Caco-2 (cell line): ENCODE results near the gene PRDM13. TPM values are rescaled to one million over a fixed set of nuclear protein-coding genes. Genes with fewer than 3 reads are reported as not detected.

Experiments
- BruUV-seq: library from RNA; stranded (reverse); fragments of 400-500 nt; replicated peaks from 2 replicates; lab custom pipeline; 2021; lab: Mats Ljungman, UMichigan
- CTCF ChIA-PET: fragments of 300-600 bp; sonication (Branson Sonifier 250); formaldehyde crosslinking; loops from one replicate; lab custom pipeline; 2022; ENCODE audit warnings: antibody characterized with exemption; lab: Charles Lee
- POLR2A ChIA-PET: fragments of 300-600 bp; sonication (Branson Sonifier 250); formaldehyde crosslinking; loops from one replicate; lab custom pipeline; 2022; ENCODE audit warnings: antibody characterized with exemption; lab: Charles Lee
- DNase-seq, 2 experiments: peaks; one replicate each; pipeline versions ENCODE4 v3.0.0 to v3.0.0-alpha.2; 2020 to 2022
- H3K27me3 ChIP-seq: replicated peaks from 2 replicates; pipeline ENCODE4 v1.6.0; 2011; ENCODE audit warnings: low read length; ENCODE audit not compliant: control insufficient read depth, insufficient read depth
- H3K36me3 ChIP-seq: 2 replicates; pipeline ENCODE4 v1.5.1; 2011; ENCODE audit warnings: low read length; ENCODE audit not compliant: control insufficient read depth, insufficient read depth
- H3K4me1 ChIP-seq: fragments of 250-450 bp; sonication (Bioruptor Pico); 2 replicates; pipeline ENCODE4 v1.5.1; 2020; ENCODE audit warnings: mild to moderate bottlenecking
- H3K4me3 ChIP-seq: 2 replicates; pipeline ENCODE4 v1.5.1; 2011; ENCODE audit warnings: low read depth, mild to moderate bottlenecking, control low read depth, low read length
- H3K9me3 ChIP-seq: fragments of 250-450 bp; sonication (Bioruptor Pico); 2 replicates; pipeline ENCODE4 v1.5.1; 2020; ENCODE audit warnings: mild to moderate bottlenecking, moderate library complexity
- H3K27ac Mint-ChIP-seq: one replicate; pipeline ENCODE4 v1.8.0; 2022; ENCODE audit warnings: mixed read lengths; ENCODE audit not compliant: unreplicated experiment
- H3K27me3 Mint-ChIP-seq: one replicate; pipeline ENCODE4 v1.8.0; 2022; ENCODE audit warnings: mixed read lengths; ENCODE audit not compliant: insufficient read depth, unreplicated experiment
- H3K36me3 Mint-ChIP-seq: one replicate; pipeline ENCODE4 v1.8.0; 2022; ENCODE audit warnings: mild to moderate bottlenecking, mixed read lengths; ENCODE audit not compliant: insufficient read depth, unreplicated experiment
- H3K4me1 Mint-ChIP-seq: one replicate; pipeline ENCODE4 v1.8.0; 2022; ENCODE audit warnings: low read depth, mixed read lengths; ENCODE audit not compliant: unreplicated experiment
- H3K4me3 Mint-ChIP-seq: one replicate; pipeline ENCODE4 v1.8.0; 2022; ENCODE audit warnings: mild to moderate bottlenecking, moderate library complexity, mixed read lengths; ENCODE audit not compliant: unreplicated experiment
- H3K9me3 Mint-ChIP-seq: one replicate; pipeline ENCODE4 v1.8.0; 2022; ENCODE audit warnings: mixed read lengths; ENCODE audit not compliant: unreplicated experiment
- intact Hi-C: fragments of 100-400 bp; cut with micrococcal nuclease; formaldehyde crosslinking; loops from one replicate; pipeline ENCODE4 v1.10.0; 2022; ENCODE audit not compliant: unreplicated experiment
- total RNA-seq: library from RNA; stranded (reverse); gene quantifications from 2 replicates; pipeline ENCODE4 v1.2.3, GENCODE V29; 2022
- TF ChIP-seq, protein P1 (sequence below), 2 experiments: fragments of 200-600 bp in 1 of 2; IDR thresholded peaks; 1 replicate in 1 of 2; 2 replicates in 1 of 2; pipeline versions ENCODE4 v1.5.1 to v1.8.0; 2011 to 2022; ENCODE audit warnings: antibody characterized with exemption in 1 of 2, control low read depth in 1 of 2, inconsistent platforms in 1 of 2, low read depth in 1 of 2, low read length in 1 of 2, mild to moderate bottlenecking in 1 of 2, moderate library complexity in 1 of 2; ENCODE audit not compliant: insufficient read depth in 1 of 2, severe bottlenecking in 1 of 2, unreplicated experiment in 1 of 2

PRDM13 gene
- total RNA-seq, 1 experiment from 2014 or later = 0.41 TPM

- Mint-ChIP-seq H3K4me3 (peak overlapping the region; percentile 83), H3K27me3 (peaks cover 18% of the 10 kb centered on the region), H3K27ac (no peak overlapping the region), H3K36me3 (no peaks in the 10 kb centered on the region), H3K4me1 (no peaks in the 10 kb centered on the region), H3K9me3 (no peaks in the 10 kb centered on the region)
- Histone ChIP-seq H3K4me1 (no peaks in the 10 kb centered on the region), H3K4me3 (peak overlapping the region; percentile 71), H3K27me3 (peaks cover 2% of the 10 kb centered on the region; the same call in 1 of the 2 replicates), H3K36me3 (no peaks in the 10 kb centered on the region), H3K9me3 (no peaks in the 10 kb centered on the region)
- ChIA-PET POLR2A (no interaction called here), CTCF (interaction anchor here (0.6 to 0.8 kb wide), 2 partner anchors 9 to 76 kb away, joined by 3 to 4 read pairs; no protein-coding TSS in a partner anchor)
- intact Hi-C loops = loop anchor here (5.0 kb wide), 1 partner anchor 146 kb away; no protein-coding TSS in a partner anchor
- BruUV-seq = no TSS peak
- TF ChIP-seq, protein P1, sequence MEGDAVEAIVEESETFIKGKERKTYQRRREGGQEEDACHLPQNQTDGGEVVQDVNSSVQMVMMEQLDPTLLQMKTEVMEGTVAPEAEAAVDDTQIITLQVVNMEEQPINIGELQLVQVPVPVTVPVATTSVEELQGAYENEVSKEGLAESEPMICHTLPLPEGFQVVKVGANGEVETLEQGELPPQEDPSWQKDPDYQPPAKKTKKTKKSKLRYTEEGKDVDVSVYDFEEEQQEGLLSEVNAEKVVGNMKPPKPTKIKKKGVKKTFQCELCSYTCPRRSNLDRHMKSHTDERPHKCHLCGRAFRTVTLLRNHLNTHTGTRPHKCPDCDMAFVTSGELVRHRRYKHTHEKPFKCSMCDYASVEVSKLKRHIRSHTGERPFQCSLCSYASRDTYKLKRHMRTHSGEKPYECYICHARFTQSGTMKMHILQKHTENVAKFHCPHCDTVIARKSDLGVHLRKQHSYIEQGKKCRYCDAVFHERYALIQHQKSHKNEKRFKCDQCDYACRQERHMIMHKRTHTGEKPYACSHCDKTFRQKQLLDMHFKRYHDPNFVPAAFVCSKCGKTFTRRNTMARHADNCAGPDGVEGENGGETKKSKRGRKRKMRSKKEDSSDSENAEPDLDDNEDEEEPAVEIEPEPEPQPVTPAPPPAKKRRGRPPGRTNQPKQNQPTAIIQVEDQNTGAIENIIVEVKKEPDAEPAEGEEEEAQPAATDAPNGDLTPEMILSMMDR (IDR thresholded peaks at IDR 0.05; ENCODE audit: insufficient read depth in 1 of 2, low read depth in 1 of 2, low read length in 1 of 2, severe bottlenecking in 1 of 2, unreplicated experiment in 1 of 2) = no peak
- DNase-seq = peak in 1 of 2 experiments; percentile 44
Measured at GRCh38 chr6:99613409-99613704, 6.7 kb downstream of the PRDM13 start.

GRCh38 chr6:99613705-99614429 is 7.2 kb downstream of the PRDM13 start:
- Histone ChIP-seq H3K27me3 (peaks cover 2% of the 10 kb centered on the region; the same call in 1 of the 2 replicates), H3K36me3 (no peaks in the 10 kb centered on the region), H3K4me3 (peak overlapping the region; percentile 71), H3K9me3 (no peaks in the 10 kb centered on the region), H3K4me1 (no peaks in the 10 kb centered on the region)
- H3K4me3 Mint-ChIP-seq = peak overlapping the region; percentile 83
- BruUV-seq = no TSS peak
- ChIA-PET POLR2A (no interaction called here), CTCF (interaction anchor here (0.8 kb wide), 1 partner anchor 76 kb away, joined by 3 read pairs; no protein-coding TSS in a partner anchor)
- TF ChIP-seq, protein P1 (IDR thresholded peaks at IDR 0.05; ENCODE audit: insufficient read depth in 1 of 2, low read depth in 1 of 2, low read length in 1 of 2, severe bottlenecking in 1 of 2, unreplicated experiment in 1 of 2) = no peak
- no peaks in the 10 kb centered on the region for H3K9me3 Mint-ChIP-seq
- H3K27me3 Mint-ChIP-seq = peaks cover 17% of the 10 kb centered on the region
- H3K36me3 Mint-ChIP-seq = no peaks in the 10 kb centered on the region
- no peak overlapping the region for H3K27ac Mint-ChIP-seq
- peak in 1 of 2 experiments; percentile 38 for DNase-seq
- intact Hi-C loops = loop anchor here (2.0 to 5.0 kb wide), 2 partner anchors 25 to 147 kb away; no protein-coding TSS in a partner anchor
- no peaks in the 10 kb centered on the region for H3K4me1 Mint-ChIP-seq

DNA sequence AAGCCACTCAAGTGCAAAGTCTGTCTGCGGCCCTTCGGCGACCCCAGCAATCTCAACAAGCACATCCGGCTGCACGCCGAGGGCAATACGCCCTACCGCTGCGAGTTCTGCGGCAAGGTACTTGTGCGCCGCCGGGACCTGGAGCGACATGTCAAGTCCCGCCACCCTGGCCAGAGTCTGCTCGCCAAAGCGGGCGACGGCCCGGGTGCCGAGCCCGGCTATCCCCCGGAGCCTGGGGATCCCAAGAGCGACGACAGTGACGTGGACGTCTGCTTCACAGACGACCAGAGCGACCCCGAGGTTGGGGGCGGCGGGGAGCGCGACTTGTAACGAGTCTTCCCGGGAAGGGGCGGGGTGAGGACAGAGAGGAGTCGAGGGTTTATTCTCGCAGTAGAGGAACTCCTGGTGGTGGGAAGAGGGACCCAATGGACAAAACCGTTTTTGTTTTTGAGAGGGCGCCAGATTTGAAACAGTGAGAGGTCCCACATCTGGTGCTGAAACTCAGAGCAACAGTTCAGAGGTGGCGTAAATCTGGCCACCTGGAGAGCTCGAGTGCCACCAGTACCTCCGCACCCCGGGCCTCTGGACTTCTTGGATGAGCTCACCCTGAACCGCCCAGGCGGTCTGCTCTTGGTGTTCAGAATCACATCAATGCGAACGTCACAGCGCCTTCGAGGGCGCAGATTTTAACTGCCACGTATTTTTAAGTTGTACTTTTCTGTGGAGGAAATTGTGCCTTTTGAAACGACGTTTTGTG is 8.0 kb downstream of the PRDM13 start:
- Histone ChIP-seq H3K4me1 (no peaks in the 10 kb centered on the region), H3K27me3 (peaks cover 2% of the 10 kb centered on the region; the same call in 1 of the 2 replicates), H3K4me3 (peak overlapping the region; percentile 71), H3K36me3 (no peaks in the 10 kb centered on the region), H3K9me3 (no peaks in the 10 kb centered on the region)
- CTCF ChIA-PET = no interaction called here
- Mint-ChIP-seq H3K9me3 (no peaks in the 10 kb centered on the region), H3K4me1 (no peaks in the 10 kb centered on the region), H3K27me3 (peaks cover 17% of the 10 kb centered on the region), H3K27ac (no peak overlapping the region), H3K4me3 (peak overlapping the region; percentile 83), H3K36me3 (no peaks in the 10 kb centered on the region)
- POLR2A ChIA-PET = no interaction called here
- intact Hi-C loops = loop anchor here (2.0 to 5.0 kb wide), 2 partner anchors 26 to 147 kb away; no protein-coding TSS in a partner anchor
- TF ChIP-seq, protein P1 (IDR thresholded peaks at IDR 0.05; ENCODE audit: insufficient read depth in 1 of 2, low read depth in 1 of 2, low read length in 1 of 2, severe bottlenecking in 1 of 2, unreplicated experiment in 1 of 2) = peak; percentile 22 to 27
- no TSS peak for BruUV-seq
- peak in 1 of 2 experiments; percentile 46 for DNase-seq
